Measurements from ENCODE around the gene ZNF304. TPM values are rescaled to one million over a fixed set of nuclear protein-coding genes. Genes with fewer than 3 reads are reported as not detected.
A peak's percentile ranks its signal among the peaks of the same experiment; 100 is the strongest.

The ZNF304 gene
- total RNA-seq, 1 experiment from 2014 or later: 8.1 TPM

GRCh38 chr19:57302727-57303401 is 48.2 kb upstream of the ZNF304 start:
- POLR2A ChIA-PET (ENCODE audit: unreplicated experiment): no interaction called here
- Histone ChIP-seq H3K27ac (ENCODE audit: low read length) (no peak overlapping the region), H3K9me2 (replicated peaks; ENCODE audit: low read length) (no peaks in the 10 kb centered on the region), H4K20me1 (ENCODE audit: low read length) (peaks cover 22% of the 10 kb centered on the region; the same call in 1 of the 2 replicates), H3K27me3 (ENCODE audit: low read length) (no peaks in the 10 kb centered on the region), H3K4me2 (ENCODE audit: low read length) (no peak overlapping the region), H3K79me2 (ENCODE audit: low read length) (peaks cover 46% of the 10 kb centered on the region), H3K36me3 (ENCODE audit: low read depth, low read length) (peaks cover 34% of the 10 kb centered on the region), H2AFZ (ENCODE audit: low read length) (no peak overlapping the region), H3F3A (ENCODE audit: low read length, unreplicated experiment) (no peaks in the 10 kb centered on the region), H3K4me3 (ENCODE audit: low read length) (no peak overlapping the region), H3K9ac (ENCODE audit: low read length) (no peak overlapping the region), H3K4me1 (ENCODE audit: insufficient read depth, low read length) (peaks cover 26% of the 10 kb centered on the region), H3K9me3 (ENCODE audit: low read length) (no peaks in the 10 kb centered on the region)
- TF ChIP-seq EZH2phosphoT487 (IDR thresholded peaks at IDR 0.05; ENCODE audit: borderline replicate concordance, low read length): no peak
- no peak for TF ChIP-seq CTCF (conservative IDR thresholded peaks at IDR 0.05; ENCODE audit: low read depth, low read length)
- no peak for TF ChIP-seq EZH2 (IDR thresholded peaks at IDR 0.05; ENCODE audit: low read length, unreplicated experiment)
- BruUV-seq (replicated peaks): no TSS peak
- intact Hi-C loops (cut with micrococcal nuclease): no loop called here
- ATAC-seq (no peak), DNase-seq (peak; percentile 10)
- CTCF ChIA-PET: no interaction called here

- intact Hi-C loops (cut with micrococcal nuclease): no loop called here
- peaks cover 21% of the 10 kb centered on the region for H3K36me3 ChIP-seq (ENCODE audit: low read depth, low read length)
- H3K4me2 ChIP-seq (ENCODE audit: low read length): no peak overlapping the region
- TF ChIP-seq EZH2 (IDR thresholded peaks at IDR 0.05; ENCODE audit: low read length, unreplicated experiment) (no peak), EZH2phosphoT487 (IDR thresholded peaks at IDR 0.05; ENCODE audit: borderline replicate concordance, low read length) (no peak)
- H3K4me1 ChIP-seq (ENCODE audit: insufficient read depth, low read length): peaks cover 26% of the 10 kb centered on the region
- no peaks in the 10 kb centered on the region for H3F3A ChIP-seq (ENCODE audit: low read length, unreplicated experiment)
- H3K9me2 ChIP-seq (replicated peaks; ENCODE audit: low read length): no peaks in the 10 kb centered on the region
- no peak overlapping the region for H3K27ac ChIP-seq (ENCODE audit: low read length)
- H3K4me3 ChIP-seq (ENCODE audit: low read length): no peak overlapping the region
- no peaks in the 10 kb centered on the region for H3K9me3 ChIP-seq (ENCODE audit: low read length)
- CTCF ChIA-PET: no interaction called here
- H3K27me3 ChIP-seq (ENCODE audit: low read length): no peaks in the 10 kb centered on the region
- peaks cover 20% of the 10 kb centered on the region; the same call in 1 of the 2 replicates for H4K20me1 ChIP-seq (ENCODE audit: low read length)
- no peak overlapping the region for H2AFZ ChIP-seq (ENCODE audit: low read length)
- DNase-seq: no peak
- H3K9ac ChIP-seq (ENCODE audit: low read length): no peak overlapping the region
- ATAC-seq: no peak
- H3K79me2 ChIP-seq (ENCODE audit: low read length): peaks cover 32% of the 10 kb centered on the region
- POLR2A ChIA-PET (ENCODE audit: unreplicated experiment): no interaction called here
- no TSS peak for BruUV-seq (replicated peaks)
Measured at GRCh38 chr19:57305056-57305455, 46.0 kb upstream of the ZNF304 start.

- no peaks in the 10 kb centered on the region for H3K9me2 ChIP-seq (replicated peaks; ENCODE audit: low read length)
- POLR2A ChIA-PET (ENCODE audit: unreplicated experiment): no interaction called here
- no peak overlapping the region for H3K4me2 ChIP-seq (ENCODE audit: low read length)
- BruUV-seq (replicated peaks): no TSS peak
- no peak overlapping the region for H2AFZ ChIP-seq (ENCODE audit: low read length)
- no peaks in the 10 kb centered on the region for H3K9me3 ChIP-seq (ENCODE audit: low read length)
- H3K9ac ChIP-seq (ENCODE audit: low read length): no peak overlapping the region
- peaks cover 8% of the 10 kb centered on the region; the same call in 1 of the 2 replicates for H3K36me3 ChIP-seq (ENCODE audit: low read depth, low read length)
- no peak overlapping the region for H3K27ac ChIP-seq (ENCODE audit: low read length)
- ATAC-seq (no peak; the same call in 1 of the 2 replicates), DNase-seq (no peak)
- peaks cover 3% of the 10 kb centered on the region for H3K79me2 ChIP-seq (ENCODE audit: low read length)
- H4K20me1 ChIP-seq (ENCODE audit: low read length): 0 out of 2 replicates have a peak, but pooled peaks cover under 1% of the 10 kb centered on the region
- CTCF ChIA-PET: no interaction called here
- H3K4me1 ChIP-seq (ENCODE audit: insufficient read depth, low read length): no peaks in the 10 kb centered on the region
- TF ChIP-seq CTCF (conservative IDR thresholded peaks at IDR 0.05; ENCODE audit: low read depth, low read length) (no peak), EZH2 (IDR thresholded peaks at IDR 0.05; ENCODE audit: low read length, unreplicated experiment) (no peak)
- H3K4me3 ChIP-seq (ENCODE audit: low read length): no peak overlapping the region
- H3K27me3 ChIP-seq (ENCODE audit: low read length): no peaks in the 10 kb centered on the region
- intact Hi-C loops (cut with micrococcal nuclease): no loop called here
- H3F3A ChIP-seq (ENCODE audit: low read length, unreplicated experiment): no peaks in the 10 kb centered on the region
Measured at GRCh38 chr19:57308514-57308913, 42.6 kb upstream of the ZNF304 start.

All from PC-3 (cell line).